A673 (cell line): ENCODE data around the gene ROBO3. TPM values are rescaled to one million over a fixed set of nuclear protein-coding genes. Genes with fewer than 3 reads are reported as not detected.

Source experiments
- BruUV-seq: library from RNA; stranded (reverse); fragments of 400-500 nt; replicated peaks from 2 replicates; lab custom pipeline; 2021; lab: Mats Ljungman, UMichigan
- CTCF ChIA-PET: fragments of 300-600 bp; sonication (Branson Sonifier 250); formaldehyde crosslinking; loops from one replicate; lab custom pipeline; 2022; ENCODE audit warnings: antibody characterized with exemption; lab: Charles Lee
- POLR2A ChIA-PET: fragments of 300-600 bp; sonication (Branson Sonifier 250); formaldehyde crosslinking; loops from one replicate; lab custom pipeline; 2022; ENCODE audit warnings: antibody characterized with exemption; ENCODE audit not compliant: low non-redundant PET; lab: Charles Lee
- DNase-seq: peaks from one replicate; pipeline ENCODE4 v3.0.0-alpha.2; 2015; ENCODE audit warnings: low spot score
- H3K27ac ChIP-seq: fragments of 200-600 bp; sonication (generic); 2 replicates; pipeline ENCODE4 v1.5.1; 2016; ENCODE audit warnings: mixed run types, low read depth, mild to moderate bottlenecking, mixed read lengths, antibody characterized with exemption, low read length; ENCODE audit not compliant: poor library complexity, severe bottlenecking
- H3K27me3 ChIP-seq: fragments of 200-600 bp; sonication (generic); replicated peaks from 2 replicates; pipeline ENCODE4 v1.6.1; 2017; ENCODE audit warnings: mixed run types, low read depth, mild to moderate bottlenecking, mixed read lengths, antibody characterized with exemption, low read length; ENCODE audit not compliant: insufficient read depth, poor library complexity
- H3K36me3 ChIP-seq: fragments of 200-600 bp; sonication (generic); 2 replicates; pipeline ENCODE4 v1.6.1; 2016; ENCODE audit warnings: mixed run types, mild to moderate bottlenecking, mixed read lengths, antibody characterized with exemption, low read length; ENCODE audit not compliant: insufficient read depth, poor library complexity, severe bottlenecking
- H3K4me1 ChIP-seq: fragments of 200-600 bp; sonication (generic); 2 replicates; pipeline ENCODE4 v1.6.1; 2017; ENCODE audit warnings: mixed run types, mild to moderate bottlenecking, mixed read lengths, antibody characterized with exemption, low read length; ENCODE audit not compliant: insufficient read depth, poor library complexity, severe bottlenecking
- H3K4me3 ChIP-seq: fragments of 200-600 bp; sonication (generic); 2 replicates; pipeline ENCODE4 v1.5.1; 2016; ENCODE audit warnings: low read depth, mixed run types, mild to moderate bottlenecking, mixed read lengths, low read length; ENCODE audit not compliant: poor library complexity, severe bottlenecking
- H3K9me3 ChIP-seq: fragments of 200-600 bp; sonication (generic); 2 replicates; pipeline ENCODE4 v1.6.1; 2016; ENCODE audit warnings: mixed run types, low read depth, mild to moderate bottlenecking, mixed read lengths, antibody characterized with exemption, low read length; ENCODE audit not compliant: poor library complexity, severe bottlenecking
- CTCF ChIP-seq: fragments of 300-800, 200-600 bp; sonication (generic); conservative IDR thresholded peaks from 2 replicates; pipeline ENCODE4 v1.5.1; 2017; ENCODE audit warnings: low read depth, mild to moderate bottlenecking, antibody characterized with exemption, low read length, moderate library complexity, mixed read lengths
- EZH2 ChIP-seq: fragments of 200-600 bp; sonication (generic); IDR thresholded peaks from 2 replicates; pipeline ENCODE4 v1.6.1; 2017; ENCODE audit warnings: borderline replicate concordance, low read depth, mild to moderate bottlenecking, mixed read lengths, antibody characterized with exemption, low read length; ENCODE audit not compliant: poor library complexity, severe bottlenecking
- intact Hi-C: fragments of 100-400 bp; cut with micrococcal nuclease; formaldehyde crosslinking; loops from one replicate; pipeline ENCODE4 v1.10.0; 2022; ENCODE audit not compliant: unreplicated experiment
- total RNA-seq: library from RNA; stranded (reverse); gene quantifications from 2 replicates; pipeline ENCODE4 v1.2.3, GENCODE V29; 2021

The ROBO3 gene
- total RNA-seq, 1 experiment from 2014 or later, result 2.3 TPM

- Histone ChIP-seq H3K27me3 (peaks cover 69% of the 10 kb centered on the region), H3K9me3 (no peaks in the 10 kb centered on the region), H3K36me3 (no peaks in the 10 kb centered on the region), H3K4me3 (peak overlapping the region; percentile 38), H3K4me1 (peaks cover 29% of the 10 kb centered on the region), H3K27ac (no peak overlapping the region)
- intact Hi-C loops, result loop anchor here (5.0 kb wide), 1 partner anchor 423 kb away; no protein-coding TSS in a partner anchor
- ChIA-PET CTCF (no interaction called here), POLR2A (no interaction called here)
- no peak for TF ChIP-seq EZH2
- TF ChIP-seq CTCF, result no peak
- no TSS peak for BruUV-seq
- no peak for DNase-seq
Measured at GRCh38 chr11:124839972-124840621, 25.1 kb upstream of the ROBO3 start.

- Histone ChIP-seq H3K36me3 (no peaks in the 10 kb centered on the region), H3K4me1 (peaks cover 32% of the 10 kb centered on the region), H3K27ac (no peak overlapping the region), H3K27me3 (peaks cover 75% of the 10 kb centered on the region), H3K4me3 (no peak overlapping the region), H3K9me3 (no peaks in the 10 kb centered on the region)
- no peak for TF ChIP-seq CTCF
- TF ChIP-seq EZH2, result no peak
- no TSS peak for BruUV-seq
- intact Hi-C loops, result no loop called here
- DNase-seq, result no peak
- POLR2A ChIA-PET, result no interaction called here
- CTCF ChIA-PET, result no interaction called here
Measured at GRCh38 chr11:124840666-124841065, 24.6 kb upstream of the ROBO3 start.

GRCh38 chr11:124841201-124841600 lies 24.0 kb upstream of the ROBO3 start:
- Histone ChIP-seq H3K4me1 (peaks cover 32% of the 10 kb centered on the region), H3K27ac (no peak overlapping the region), H3K36me3 (no peaks in the 10 kb centered on the region), H3K27me3 (peaks cover 80% of the 10 kb centered on the region), H3K4me3 (no peak overlapping the region), H3K9me3 (no peaks in the 10 kb centered on the region)
- TF ChIP-seq EZH2, result peak; percentile 57
- TF ChIP-seq CTCF, result no peak
- CTCF ChIA-PET, result no interaction called here
- no TSS peak for BruUV-seq
- POLR2A ChIA-PET, result no interaction called here
- intact Hi-C loops, result no loop called here
- DNase-seq, result no peak
